Ascending aorta (tissue), 2 donors: ENCODE measurements around the gene RPL28. TPM values are rescaled to one million over a fixed set of nuclear protein-coding genes. Genes with fewer than 3 reads are reported as not detected.

ENCODE experiments used
- DNase-seq, 2 donors: peaks; one replicate each; pipeline ENCODE4 v3.0.0-alpha.2; 2019; ENCODE audit warnings: low spot score in 2 of 2
- H3K27ac ChIP-seq, 2 donors: fragments of 200-600 bp; sonication (generic); one replicate each; pipeline ENCODE4 v1.5.1; 2016 to 2017; ENCODE audit warnings: mild to moderate bottlenecking in 1 of 2
- H3K27me3 ChIP-seq: fragments of 200-600 bp; sonication (generic); one replicate; pipeline ENCODE4 v1.5.1; 2017
- H3K36me3 ChIP-seq, 2 donors: fragments of 200-600 bp; sonication (generic); one replicate each; pipeline ENCODE4 v1.5.1; 2016
- H3K4me1 ChIP-seq, 2 donors: fragments of 200-600 bp; sonication (generic); one replicate each; pipeline ENCODE4 v1.5.1; 2016 to 2017; ENCODE audit warnings: mild to moderate bottlenecking in 1 of 2
- H3K4me3 ChIP-seq, 2 donors: fragments of 200-600 bp; sonication (generic); one replicate each; pipeline ENCODE4 v1.5.1; 2016 to 2017; ENCODE audit warnings: mild to moderate bottlenecking in 1 of 2
- H3K9me3 ChIP-seq, 2 donors: fragments of 200-600 bp; sonication (generic); one replicate each; pipeline ENCODE4 v1.5.1; 2016
- CTCF ChIP-seq, 3 experiments: fragments of 200-600 bp in 2 of 3; fragments of 450-650 bp in 1 of 3; sonication (generic) in 2 of 3; IDR thresholded peaks; one replicate each; pipeline ENCODE4 v1.5.1; 2016 to 2019; ENCODE audit warnings: antibody characterized with exemption in 3 of 3, mild to moderate bottlenecking in 1 of 3, moderate library complexity in 1 of 3
- intact Hi-C: fragments of 100-400 bp; cut with DNase I; formaldehyde crosslinking; loops from one replicate; pipeline ENCODE4 v1.15.1; 2023
- total RNA-seq: library from RNA; depleted of rRNA; stranded (reverse); fragments of >200 nt; gene quantifications from one replicate; pipeline ENCODE4 v1.1.0, GENCODE V29; 2016

RPL28 gene
- total RNA-seq, 1 donor from 2014 or later, result 542 TPM

GRCh38 chr19:55426042-55426441, 40.3 kb downstream of the RPL28 start:
- Histone ChIP-seq H3K4me3 (no peak overlapping the region), H3K9me3 (no peaks in the 10 kb centered on the region), H3K27me3 (no peaks in the 10 kb centered on the region), H3K4me1 (no peaks in the 10 kb centered on the region), H3K27ac (no peak overlapping the region), H3K36me3 (no peaks in the 10 kb centered on the region)
- intact Hi-C loops, result no loop called here
- DNase-seq, result no peak
- TF ChIP-seq CTCF (IDR thresholded peaks at IDR 0.05), result no peak

GRCh38 chr19:55431183-55431582, 45.5 kb downstream of the RPL28 start:
- Histone ChIP-seq H3K4me3 (no peak overlapping the region), H3K4me1 (no peaks in the 10 kb centered on the region), H3K36me3 (no peaks in the 10 kb centered on the region), H3K27ac (no peak overlapping the region), H3K27me3 (peaks cover 10% of the 10 kb centered on the region), H3K9me3 (no peaks in the 10 kb centered on the region)
- no peak for DNase-seq
- no peak for TF ChIP-seq CTCF (IDR thresholded peaks at IDR 0.05)
- intact Hi-C loops, result no loop called here

- intact Hi-C loops, result no loop called here
- TF ChIP-seq CTCF (IDR thresholded peaks at IDR 0.05), result no peak
- no peak for DNase-seq
- no peak overlapping the region for H3K27ac ChIP-seq
- peaks cover 10% of the 10 kb centered on the region for H3K27me3 ChIP-seq
- H3K9me3 ChIP-seq, result no peaks in the 10 kb centered on the region
- H3K4me1 ChIP-seq, result no peaks in the 10 kb centered on the region
- no peak overlapping the region for H3K4me3 ChIP-seq
- no peaks in the 10 kb centered on the region for H3K36me3 ChIP-seq
These were observed 46.7 kb downstream of the RPL28 start for GRCh38 chr19:55432241-55432959.

- no peak for TF ChIP-seq CTCF (IDR thresholded peaks at IDR 0.05)
- DNase-seq, result no peak
- intact Hi-C loops, result no loop called here
- Histone ChIP-seq H3K27me3 (peaks cover 15% of the 10 kb centered on the region), H3K4me1 (no peaks in the 10 kb centered on the region), H3K4me3 (no peak overlapping the region), H3K36me3 (no peaks in the 10 kb centered on the region), H3K9me3 (no peaks in the 10 kb centered on the region), H3K27ac (no peak overlapping the region)
These were observed 47.6 kb downstream of the RPL28 start for GRCh38 chr19:55433292-55433691.

GRCh38 chr19:55434356-55434919, 48.7 kb downstream of the RPL28 start:
- Histone ChIP-seq H3K4me3 (no peak overlapping the region), H3K27ac (no peak overlapping the region), H3K9me3 (no peaks in the 10 kb centered on the region), H3K27me3 (peaks cover 15% of the 10 kb centered on the region), H3K36me3 (no peaks in the 10 kb centered on the region), H3K4me1 (no peaks in the 10 kb centered on the region)
- intact Hi-C loops, result no loop called here
- TF ChIP-seq CTCF (IDR thresholded peaks at IDR 0.05), result no peak
- DNase-seq, result no peak
